ENCODE measurements around the gene COMT.

COMT gene

GRCh38 chr22:19970479-19971275 is 29.1 kb downstream of the COMT start:
- DNase-seq = peak; percentile 44

GRCh38 chr22:19971276-19972124 is 29.9 kb downstream of the COMT start:
- DNase-seq = no peak

GRCh38 chr22:19972251-19972650 is 30.7 kb downstream of the COMT start:
- DNase-seq = no peak

GRCh38 chr22:19972652-19973550 is 31.3 kb downstream of the COMT start:
- no peak for DNase-seq

GRCh38 chr22:19973551-19974267 is 32.1 kb downstream of the COMT start:
- DNase-seq = no peak

GRCh38 chr22:19974268-19974861 is 32.8 kb downstream of the COMT start:
- DNase-seq = peak; percentile 24

GRCh38 chr22:19974935-19975706 is 33.5 kb downstream of the COMT start:
- no peak for DNase-seq

- DNase-seq = no peak
Observed at GRCh38 chr22:19975707-19976035, 34.1 kb downstream of the COMT start.

- no peak for DNase-seq
Observed at GRCh38 chr22:19976671-19977070, 35.1 kb downstream of the COMT start.

GRCh38 chr22:19977296-19978243 is 36.0 kb downstream of the COMT start:
- no peak for DNase-seq

- DNase-seq = no peak
Observed at GRCh38 chr22:19978748-19979147, 37.2 kb downstream of the COMT start.

GRCh38 chr22:19979712-19980493 is 38.3 kb downstream of the COMT start:
- no peak for DNase-seq

GRCh38 chr22:19980766-19981165 is 39.2 kb downstream of the COMT start:
- no peak for DNase-seq

- no peak for DNase-seq
Observed at GRCh38 chr22:19981171-19981960, 39.8 kb downstream of the COMT start.

- no peak for DNase-seq
Observed at GRCh38 chr22:19981961-19982920, 40.7 kb downstream of the COMT start.

GRCh38 chr22:19982991-19983578 is 41.5 kb downstream of the COMT start:
- DNase-seq = no peak

GRCh38 chr22:19983741-19984140 is 42.2 kb downstream of the COMT start:
- no peak for DNase-seq

Data from inflammatory macrophage treated with lipopolysaccharide for 4 hours (primary cell).